T1000 (cell line): ENCODE data around the gene NIBAN1.
A peak's percentile ranks its signal among the peaks of the same experiment; 100 is the strongest.
"Not testable (repeated sequence)": the region's sequence is repeated elsewhere in the genome, so short reads cannot be mapped to it uniquely, and the experiment has no call there.

Source experiments
- DNase-seq: peaks from one replicate; lab custom pipeline; 2025; ENCODE audit warnings: mixed read lengths; lab: John Stamatoyannopoulos, UW

NIBAN1 gene

GRCh38 chr1:184973272-184974055, 844 bp downstream of the NIBAN1 start:
- peak; percentile 12 for DNase-seq

- no peak for DNase-seq
Observed at GRCh38 chr1:184972315-184973055, 1.8 kb downstream of the NIBAN1 start.

GRCh38 chr1:184971522-184972265, 2.6 kb downstream of the NIBAN1 start:
- DNase-seq = no peak

GRCh38 chr1:184970691-184971161, 3.6 kb downstream of the NIBAN1 start:
- no peak for DNase-seq

GRCh38 chr1:184966989-184967388, 7.3 kb downstream of the NIBAN1 start:
- no peak for DNase-seq

- DNase-seq = no peak
Observed at GRCh38 chr1:184965944-184966860, 8.1 kb downstream of the NIBAN1 start.

GRCh38 chr1:184965439-184965838, 8.9 kb downstream of the NIBAN1 start:
- DNase-seq = no peak

- DNase-seq = no peak
Observed at GRCh38 chr1:184959626-184960025, 14.7 kb downstream of the NIBAN1 start.

GRCh38 chr1:184958554-184959353, 15.6 kb downstream of the NIBAN1 start:
- no peak for DNase-seq

- not testable (repeated sequence) for DNase-seq
Observed at GRCh38 chr1:184957901-184958300, 16.4 kb downstream of the NIBAN1 start.

- no peak for DNase-seq
Observed at GRCh38 chr1:184956999-184957700, 17.2 kb downstream of the NIBAN1 start.

- no peak for DNase-seq
Observed at GRCh38 chr1:184954232-184954995, 19.9 kb downstream of the NIBAN1 start.

- DNase-seq = no peak
Observed at GRCh38 chr1:184953600-184954219, 20.6 kb downstream of the NIBAN1 start.

- DNase-seq = no peak
Observed at GRCh38 chr1:184952428-184952827, 21.9 kb downstream of the NIBAN1 start.

GRCh38 chr1:184951788-184952187, 22.5 kb downstream of the NIBAN1 start:
- no peak for DNase-seq

GRCh38 chr1:184950906-184951305, 23.4 kb downstream of the NIBAN1 start:
- no peak for DNase-seq

- no peak for DNase-seq
Observed at GRCh38 chr1:184950227-184950626, 24.1 kb downstream of the NIBAN1 start.

GRCh38 chr1:184947497-184948256, 26.6 kb downstream of the NIBAN1 start:
- DNase-seq = no peak
